Esophagus squamous epithelium (tissue), 4 donors: Measurements from ENCODE around the gene KRI1.

ENCODE experiments used
- CTCF ChIP-seq, 6 experiments: fragments of 450-650 bp in 4 of 6; fragments of 200-600 bp in 2 of 6; sonication (generic) in 2 of 6; IDR thresholded peaks; one replicate each; pipeline ENCODE4 v1.5.1; 2016 to 2019; ENCODE audit warnings: antibody characterized with exemption in 6 of 6, mild to moderate bottlenecking in 4 of 6, moderate library complexity in 4 of 6
- POLR2A ChIP-seq, 4 donors: fragments of 450-650 bp; IDR thresholded peaks; one replicate each; pipeline ENCODE4 v1.6.1; 2017; ENCODE audit warnings: antibody characterized with exemption in 4 of 4, mild to moderate bottlenecking in 4 of 4, moderate library complexity in 3 of 4

GRCh38 chr19:10543059-10543419 is 22.8 kb downstream of the KRI1 start:
- TF ChIP-seq CTCF (IDR thresholded peaks at IDR 0.05) (no peak), POLR2A (IDR thresholded peaks at IDR 0.05) (no peak)
